ENCODE data around the gene SLC16A11.
"Not testable (repeated sequence)": the region's sequence is repeated elsewhere in the genome, so short reads cannot be mapped to it uniquely, and the experiment has no call there.

SLC16A11 gene

GRCh38 chr17:7043497-7044198 is at the start of gene SLC16A11:
Gene SLC16A11, minus strand, starts transcription at chr17:7044092. Its CDS starts 579 bp downstream, at chr17:7043513.
- DNase-seq, result peak; percentile 79

GRCh38 chr17:7091311-7092005 is 47.6 kb upstream of the SLC16A11 start:
- DNase-seq, result not testable (repeated sequence)

- not testable (repeated sequence) for DNase-seq
Observed at GRCh38 chr17:7089570-7089969, 45.7 kb upstream of the SLC16A11 start.

- not testable (repeated sequence) for DNase-seq
Observed at GRCh38 chr17:7088442-7088841, 44.5 kb upstream of the SLC16A11 start.

GRCh38 chr17:7084088-7084487 is 40.2 kb upstream of the SLC16A11 start:
- no peak for DNase-seq

- DNase-seq, result no peak
Observed at GRCh38 chr17:7083592-7083991, 39.7 kb upstream of the SLC16A11 start.

- DNase-seq, result no peak
Observed at GRCh38 chr17:7081341-7082062, 37.6 kb upstream of the SLC16A11 start.

- no peak for DNase-seq
Observed at GRCh38 chr17:7080456-7081041, 36.7 kb upstream of the SLC16A11 start.

GRCh38 chr17:7079581-7080455 is 35.9 kb upstream of the SLC16A11 start, which contains the start of gene CLEC10A:
Gene CLEC10A, minus strand, starts transcription at chr17:7080251. Its CDS starts 1,439 bp downstream, at chr17:7078812.
- no peak for DNase-seq

GRCh38 chr17:7078711-7079110 is 34.8 kb upstream of the SLC16A11 start:
- DNase-seq, result no peak

- DNase-seq, result no peak
Observed at GRCh38 chr17:7077911-7078546, 34.1 kb upstream of the SLC16A11 start.

GRCh38 chr17:7074931-7075330 is 31.0 kb upstream of the SLC16A11 start:
- DNase-seq, result no peak

GRCh38 chr17:7072406-7072805 is 28.5 kb upstream of the SLC16A11 start:
- DNase-seq, result no peak

GRCh38 chr17:7070712-7071111 is 26.8 kb upstream of the SLC16A11 start:
- no peak for DNase-seq

GRCh38 chr17:7068268-7068667 is 24.4 kb upstream of the SLC16A11 start:
- no peak for DNase-seq

GRCh38 chr17:7067198-7067597 is 23.3 kb upstream of the SLC16A11 start:
- DNase-seq, result no peak

GRCh38 chr17:7064261-7064660 is 20.4 kb upstream of the SLC16A11 start:
- no peak for DNase-seq

GRCh38 chr17:7063518-7064094 is 19.7 kb upstream of the SLC16A11 start:
- no peak for DNase-seq

- peak; percentile 71 for DNase-seq
Observed at GRCh38 chr17:7060165-7060891, 16.4 kb upstream of the SLC16A11 start.

- no peak for DNase-seq
Observed at GRCh38 chr17:7058831-7059447, 15.0 kb upstream of the SLC16A11 start.
